Activated T-helper 2 cell treated with anti-CD3 and anti-CD28 coated beads, Interferon-gamma antibody, Interleukin-2, Interleukin-4, amounts not matched to agents 10 μg/mL and 5 μg/mL and 100 μg/mL, durations not matched to agents 14 hours and 24 hours and 36 hours (primary cell): ENCODE results near the gene PDE5A. TPM values are rescaled to one million over a fixed set of nuclear protein-coding genes. Genes with fewer than 3 reads are reported as not detected.
A peak's percentile ranks its signal among the peaks of the same experiment; 100 is the strongest.
"Not testable (repeated sequence)": the region's sequence is repeated elsewhere in the genome, so short reads cannot be mapped to it uniquely, and the experiment has no call there.

Source experiments
- DNase-seq: peaks from one replicate; pipeline ENCODE4 v3.0.0; 2021; ENCODE audit warnings: low spot score
- H3K27ac Mint-ChIP-seq: one replicate; pipeline ENCODE4 v1.8.0; 2021; ENCODE audit warnings: mixed read lengths
- H3K27me3 Mint-ChIP-seq: one replicate; pipeline ENCODE4 v1.8.0; 2021; ENCODE audit warnings: low read depth, mixed read lengths
- H3K36me3 Mint-ChIP-seq: one replicate; pipeline ENCODE4 v1.8.0; 2021; ENCODE audit warnings: low read depth, mixed read lengths
- H3K4me1 Mint-ChIP-seq: one replicate; pipeline ENCODE4 v1.8.0; 2021; ENCODE audit warnings: low read depth, mixed read lengths
- H3K4me3 Mint-ChIP-seq: one replicate; pipeline ENCODE4 v1.8.0; 2021; ENCODE audit warnings: low read depth, mild to moderate bottlenecking, moderate library complexity, mixed read lengths
- H3K9me3 Mint-ChIP-seq: one replicate; pipeline ENCODE4 v1.8.0; 2021; ENCODE audit warnings: mixed read lengths
- intact Hi-C: fragments of 100-400 bp; cut with micrococcal nuclease; formaldehyde crosslinking; loops from one replicate; pipeline ENCODE4 v1.15.1; 2023
- total RNA-seq: library from RNA; stranded (reverse); gene quantifications from 2 replicates; pipeline ENCODE4 v1.2.3, GENCODE V29; 2022

The PDE5A gene
- total RNA-seq: 0.25 and 0.32 TPM in 2 replicates

GRCh38 chr4:119628281-119629141 lies at the start of gene PDE5A:
PDE5A (minus strand) TSS chr4:119628804; CDS start chr4:119628671, 133 bp downstream.
- H3K4me3 Mint-ChIP-seq: peak within 1 kb of the TSS; percentile 81
- no peak within 1 kb of the TSS for H3K27ac Mint-ChIP-seq

GRCh38 chr4:119676101-119676500 lies 47.5 kb upstream of the PDE5A start:
- Mint-ChIP-seq H3K36me3 (no peaks in the 10 kb centered on the region), H3K27me3 (peaks cover 4% of the 10 kb centered on the region), H3K4me1 (no peaks in the 10 kb centered on the region), H3K9me3 (no peaks in the 10 kb centered on the region), H3K27ac (no peak overlapping the region), H3K4me3 (no peak overlapping the region)
- no peak for DNase-seq
- intact Hi-C loops: no loop called here

More at GRCh38 chr4:119628281-119629141, at the start of gene PDE5A:
- peaks cover 54% of the 10 kb centered on the region for H3K27me3 Mint-ChIP-seq
- H3K9me3 Mint-ChIP-seq: no peaks in the 10 kb centered on the region
- peaks cover 13% of the 10 kb centered on the region for H3K4me1 Mint-ChIP-seq
- intact Hi-C loops: loop anchor here (1.0 to 5.0 kb wide), 4 partner anchors 176 to 646 kb away; no protein-coding TSS in a partner anchor
- H3K36me3 Mint-ChIP-seq: no peaks in the 10 kb centered on the region
- peak; percentile 67 for DNase-seq

- Mint-ChIP-seq H3K36me3 (no peaks in the 10 kb centered on the region), H3K4me3 (no peak overlapping the region), H3K4me1 (no peaks in the 10 kb centered on the region), H3K9me3 (no peaks in the 10 kb centered on the region), H3K27me3 (peaks cover 4% of the 10 kb centered on the region), H3K27ac (no peak overlapping the region)
- no peak for DNase-seq
- intact Hi-C loops: no loop called here
Measured at GRCh38 chr4:119675391-119675790, 46.8 kb upstream of the PDE5A start.

GRCh38 chr4:119672938-119673337 lies 44.3 kb upstream of the PDE5A start:
- intact Hi-C loops: no loop called here
- H3K4me3 Mint-ChIP-seq: no peak overlapping the region
- no peaks in the 10 kb centered on the region for H3K4me1 Mint-ChIP-seq
- no peaks in the 10 kb centered on the region for H3K9me3 Mint-ChIP-seq
- H3K27me3 Mint-ChIP-seq: peaks cover 4% of the 10 kb centered on the region
- no peaks in the 10 kb centered on the region for H3K36me3 Mint-ChIP-seq
- DNase-seq: no peak
- H3K27ac Mint-ChIP-seq: no peak overlapping the region

- intact Hi-C loops: no loop called here
- Mint-ChIP-seq H3K9me3 (no peaks in the 10 kb centered on the region), H3K4me3 (no peak overlapping the region), H3K27me3 (peaks cover 4% of the 10 kb centered on the region), H3K4me1 (no peaks in the 10 kb centered on the region), H3K27ac (no peak overlapping the region), H3K36me3 (no peaks in the 10 kb centered on the region)
- DNase-seq: no peak
Measured at GRCh38 chr4:119672086-119672485, 43.5 kb upstream of the PDE5A start.

- Mint-ChIP-seq H3K27me3 (peaks cover 4% of the 10 kb centered on the region), H3K27ac (no peak overlapping the region), H3K4me1 (no peaks in the 10 kb centered on the region), H3K36me3 (no peaks in the 10 kb centered on the region), H3K4me3 (no peak overlapping the region), H3K9me3 (no peaks in the 10 kb centered on the region)
- intact Hi-C loops: no loop called here
- no peak for DNase-seq
Measured at GRCh38 chr4:119671205-119671604, 42.6 kb upstream of the PDE5A start.

- DNase-seq: no peak
- Mint-ChIP-seq H3K27ac (no peak overlapping the region), H3K4me1 (no peaks in the 10 kb centered on the region), H3K36me3 (no peaks in the 10 kb centered on the region), H3K4me3 (no peak overlapping the region), H3K9me3 (no peaks in the 10 kb centered on the region), H3K27me3 (peaks cover 4% of the 10 kb centered on the region)
- intact Hi-C loops: no loop called here
Measured at GRCh38 chr4:119667802-119668201, 39.2 kb upstream of the PDE5A start.

GRCh38 chr4:119666653-119667091 lies 38.1 kb upstream of the PDE5A start:
- Mint-ChIP-seq H3K27ac (no peak overlapping the region), H3K4me3 (no peak overlapping the region), H3K36me3 (no peaks in the 10 kb centered on the region), H3K9me3 (no peaks in the 10 kb centered on the region), H3K27me3 (peaks cover 4% of the 10 kb centered on the region), H3K4me1 (no peaks in the 10 kb centered on the region)
- intact Hi-C loops: no loop called here
- no peak for DNase-seq

GRCh38 chr4:119665752-119666151 lies 37.1 kb upstream of the PDE5A start:
- no peak for DNase-seq
- H3K27ac Mint-ChIP-seq: no peak overlapping the region
- H3K36me3 Mint-ChIP-seq: no peaks in the 10 kb centered on the region
- H3K9me3 Mint-ChIP-seq: no peaks in the 10 kb centered on the region
- H3K4me3 Mint-ChIP-seq: no peak overlapping the region
- intact Hi-C loops: no loop called here
- no peaks in the 10 kb centered on the region for H3K27me3 Mint-ChIP-seq
- H3K4me1 Mint-ChIP-seq: no peaks in the 10 kb centered on the region

GRCh38 chr4:119664168-119664907 lies 35.7 kb upstream of the PDE5A start:
- Mint-ChIP-seq H3K27me3 (no peaks in the 10 kb centered on the region), H3K4me1 (no peaks in the 10 kb centered on the region), H3K27ac (no peak overlapping the region), H3K36me3 (no peaks in the 10 kb centered on the region), H3K9me3 (no peaks in the 10 kb centered on the region), H3K4me3 (no peak overlapping the region)
- DNase-seq: no peak
- intact Hi-C loops: no loop called here

- no peak for DNase-seq
- Mint-ChIP-seq H3K36me3 (no peaks in the 10 kb centered on the region), H3K4me1 (no peaks in the 10 kb centered on the region), H3K27ac (no peak overlapping the region), H3K27me3 (no peaks in the 10 kb centered on the region), H3K4me3 (no peak overlapping the region), H3K9me3 (no peaks in the 10 kb centered on the region)
- intact Hi-C loops: no loop called here
Measured at GRCh38 chr4:119663160-119663788, 34.7 kb upstream of the PDE5A start.

- H3K9me3 Mint-ChIP-seq, H3K4me3 Mint-ChIP-seq, H3K27me3 Mint-ChIP-seq: not testable (repeated sequence)
Measured at GRCh38 chr4:119662612-119663011, 34.0 kb upstream of the PDE5A start.

GRCh38 chr4:119661231-119661630 lies 32.6 kb upstream of the PDE5A start:
- no peak for DNase-seq
- H3K4me3 Mint-ChIP-seq: no peak overlapping the region
- H3K9me3 Mint-ChIP-seq: no peaks in the 10 kb centered on the region
- intact Hi-C loops: no loop called here
- no peaks in the 10 kb centered on the region for H3K36me3 Mint-ChIP-seq
- no peaks in the 10 kb centered on the region for H3K27me3 Mint-ChIP-seq
- H3K4me1 Mint-ChIP-seq: no peaks in the 10 kb centered on the region
- no peak overlapping the region for H3K27ac Mint-ChIP-seq

More at GRCh38 chr4:119662612-119663011, 34.0 kb upstream of the PDE5A start:
- H3K36me3 Mint-ChIP-seq, intact Hi-C loops, H3K4me1 Mint-ChIP-seq, H3K27ac Mint-ChIP-seq, DNase-seq: not testable (repeated sequence)
